Naive thymus-derived CD8-positive, alpha-beta T cell (primary cell): ENCODE measurements around the gene ADPRH. TPM values are rescaled to one million over a fixed set of nuclear protein-coding genes. Genes with fewer than 3 reads are reported as not detected.
"Not testable (repeated sequence)": the region's sequence is repeated elsewhere in the genome, so short reads cannot be mapped to it uniquely, and the experiment has no call there.

Source experiments
- ATAC-seq, 2 donors: fragments of 150-1000 bp; cut with Tn5 transposase in 1 of 2; sonication (Bioruptor Pico), chemical (Tn5 transposase) in 1 of 2; 1 replicate in 1 of 2; 2 replicates in 1 of 2; pipeline ENCODE4 v1.10.0; 2021; ENCODE audit warnings: mild to moderate bottlenecking in 2 of 2, moderate library complexity in 2 of 2
- POLR2A ChIA-PET: fragments of 350-600 bp; sonication (Branson Sonifier 250); formaldehyde crosslinking; loops from one replicate; lab custom pipeline; 2021; ENCODE audit warnings: antibody characterized with exemption; lab: Charles Lee
- DNase-seq, 10 donors: peaks; one replicate each; pipeline versions ENCODE4 v3.0.0 to v3.0.0-alpha.2; 2020 to 2022
- H3K27ac Mint-ChIP-seq, 10 donors: one replicate each; pipeline ENCODE4 v1.8.0; 2020 to 2022; ENCODE audit warnings: mild to moderate bottlenecking in 10 of 10, mixed read lengths in 10 of 10, moderate library complexity in 4 of 10, inconsistent platforms in 1 of 10
- H3K27me3 Mint-ChIP-seq, 5 donors: one replicate each; pipeline ENCODE4 v1.8.0; 2021 to 2022; ENCODE audit warnings: mixed read lengths in 5 of 5
- H3K36me3 Mint-ChIP-seq, 3 donors: one replicate each; pipeline ENCODE4 v1.8.0; 2020 to 2022; ENCODE audit warnings: mixed read lengths in 3 of 3, mild to moderate bottlenecking in 2 of 3, inconsistent platforms in 1 of 3
- H3K4me1 Mint-ChIP-seq, 4 donors: one replicate each; pipeline ENCODE4 v1.8.0; 2021 to 2022; ENCODE audit warnings: mixed read lengths in 4 of 4
- H3K4me3 Mint-ChIP-seq, 10 donors: one replicate each; pipeline ENCODE4 v1.8.0; 2020 to 2022; ENCODE audit warnings: mild to moderate bottlenecking in 10 of 10, mixed read lengths in 10 of 10, moderate library complexity in 6 of 10, inconsistent platforms in 1 of 10
- H3K9me3 Mint-ChIP-seq, 9 donors: one replicate each; pipeline ENCODE4 v1.8.0; 2020 to 2022; ENCODE audit warnings: mixed read lengths in 9 of 9, mild to moderate bottlenecking in 3 of 9, inconsistent platforms in 1 of 9, moderate library complexity in 1 of 9
- polyA plus RNA-seq, 3 donors: library from polyadenylated mRNA; unstranded; fragments of 300-500 nt; fragmentation: Illumina TruSeq; gene quantifications; one replicate each; pipeline ENCODE4 v1.2.3, GENCODE V29; 2021
- total RNA-seq, 8 experiments: library from RNA in 2 of 8; stranded (reverse) in 2 of 8; gene quantifications; one replicate each; pipeline ENCODE4 v1.2.3 and lab custom pipeline; 2021 to 2026

The ADPRH gene
- total and polyA plus RNA-seq, 5 experiments from 2014 or later: 0.15 to 2.6 (median 0.57) TPM

DNA sequence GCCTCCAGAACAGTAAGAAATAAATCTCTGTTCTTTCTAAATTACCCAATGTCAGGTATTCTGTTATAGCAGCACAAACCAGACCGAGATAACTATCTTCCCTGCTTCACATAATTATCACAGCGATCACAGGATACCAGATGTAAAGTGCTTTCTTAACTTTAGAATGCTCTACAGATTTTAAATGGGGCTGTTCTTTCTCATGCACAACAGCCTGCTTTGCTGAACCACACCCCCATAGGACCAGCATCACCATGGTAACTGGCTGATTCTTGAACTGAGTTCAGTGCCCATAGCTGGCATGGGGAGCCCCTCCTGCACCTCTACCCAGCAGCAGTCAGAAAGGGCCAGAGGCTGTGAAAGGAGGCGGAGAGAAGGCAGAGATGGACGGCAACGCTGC is 27.7 kb upstream of the ADPRH start:
- H3K9me3 Mint-ChIP-seq: no peaks in the 10 kb centered on the region
- no peak overlapping the region for H3K27ac Mint-ChIP-seq
- no peak for DNase-seq
- H3K27me3 Mint-ChIP-seq: no peaks in the 10 kb centered on the region
- POLR2A ChIA-PET: interaction anchor here (0.6 kb wide), 1 partner anchor 92 kb away, joined by 5 read pairs; no protein-coding TSS in a partner anchor
- no peak for ATAC-seq
- peaks cover 0 to 10% (median 0%) of the 10 kb centered on the region in 4 donors for H3K4me1 Mint-ChIP-seq
- no peaks in the 10 kb centered on the region for H3K36me3 Mint-ChIP-seq
- H3K4me3 Mint-ChIP-seq: no peak overlapping the region

DNA sequence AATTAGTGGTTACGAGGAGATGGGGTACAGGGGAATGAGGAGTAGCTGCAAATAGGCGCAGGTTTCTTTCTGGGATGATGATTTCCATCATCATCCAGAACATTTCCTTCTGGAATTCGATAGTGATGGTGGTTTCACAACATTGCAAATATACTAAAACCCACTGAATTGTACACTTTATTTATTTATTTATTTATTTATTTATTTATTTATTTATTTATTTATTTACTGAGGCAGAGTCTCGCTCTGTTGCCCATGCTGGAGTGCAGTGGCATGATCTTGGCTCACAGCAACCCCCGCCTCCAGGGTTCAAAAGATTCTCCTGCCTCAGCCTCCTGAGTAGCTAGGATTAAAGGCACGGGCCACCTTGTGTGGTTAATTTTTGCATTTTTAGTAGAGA is 26.4 kb upstream of the ADPRH start:
- peaks cover 0 to 10% (median 0%) of the 10 kb centered on the region in 4 donors for H3K4me1 Mint-ChIP-seq
- DNase-seq, POLR2A ChIA-PET, H3K4me3 Mint-ChIP-seq, H3K9me3 Mint-ChIP-seq, H3K27me3 Mint-ChIP-seq, H3K36me3 Mint-ChIP-seq, H3K27ac Mint-ChIP-seq, ATAC-seq: not testable (repeated sequence)

DNA sequence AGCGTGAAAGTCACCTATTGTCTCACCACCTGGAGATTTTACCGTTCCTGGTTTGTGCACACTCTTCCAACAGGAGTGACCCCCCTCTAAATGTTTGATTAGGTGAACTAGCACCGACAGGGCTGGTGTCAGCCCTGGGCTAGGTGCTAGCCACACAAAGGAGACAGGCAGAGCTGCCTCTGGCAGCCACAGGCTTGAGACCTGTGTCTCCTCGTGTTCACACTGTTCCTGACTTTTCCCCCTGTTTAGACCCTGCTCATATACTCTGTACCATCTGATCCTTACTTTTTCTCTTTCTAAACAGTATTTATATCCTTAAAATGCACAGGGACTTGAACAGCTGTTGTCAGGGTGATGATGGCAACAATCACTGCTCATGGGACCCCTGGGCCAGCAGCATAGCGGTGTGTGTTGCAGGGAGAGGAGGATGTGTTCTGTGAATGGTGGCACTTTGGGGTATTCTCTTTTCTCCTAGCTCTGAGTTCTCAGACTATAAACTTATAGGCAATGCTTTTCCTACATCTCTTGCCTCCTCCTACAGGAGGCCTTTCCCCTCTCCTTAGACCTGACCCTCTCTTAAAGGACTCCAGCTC is 25.4 kb upstream of the ADPRH start:
- no peaks in the 10 kb centered on the region for H3K9me3 Mint-ChIP-seq
- peak overlapping the region in 2 of 10 donors; percentile 5 to 69 for H3K27ac Mint-ChIP-seq
- H3K27me3 Mint-ChIP-seq: peaks cover 0 to 7% (median 0%) of the 10 kb centered on the region in 5 donors
- no peak overlapping the region for H3K4me3 Mint-ChIP-seq
- no peak for ATAC-seq
- H3K4me1 Mint-ChIP-seq: peaks cover 0 to 14% (median 0%) of the 10 kb centered on the region in 4 donors
- POLR2A ChIA-PET: no interaction called here
- no peak for DNase-seq
- no peaks in the 10 kb centered on the region for H3K36me3 Mint-ChIP-seq

DNA sequence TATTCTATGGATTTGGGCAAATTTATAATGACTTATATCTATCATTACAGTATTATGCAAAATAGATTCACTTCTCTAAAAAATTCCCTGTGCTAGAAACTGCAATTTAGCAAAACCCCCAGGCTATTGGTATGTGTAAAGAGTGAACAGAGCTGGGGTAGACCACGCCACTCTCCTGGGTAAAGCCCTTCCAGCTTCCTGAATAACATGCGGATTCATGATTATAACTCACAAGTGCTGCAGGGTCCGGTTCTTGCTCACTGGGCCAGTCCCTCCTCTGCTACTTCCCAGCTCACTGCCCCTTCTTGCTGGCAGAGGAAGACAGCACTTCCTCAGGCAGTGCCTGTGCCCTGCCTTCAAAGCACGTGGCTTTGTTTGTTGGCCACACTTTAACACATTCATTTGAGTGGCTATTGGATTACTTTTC is 24.0 kb upstream of the ADPRH start:
- H3K4me1 Mint-ChIP-seq: peaks cover 2 to 18% (median 4%) of the 10 kb centered on the region in 4 donors
- peak in 1 of 10 donors; percentile 3 for DNase-seq

DNA sequence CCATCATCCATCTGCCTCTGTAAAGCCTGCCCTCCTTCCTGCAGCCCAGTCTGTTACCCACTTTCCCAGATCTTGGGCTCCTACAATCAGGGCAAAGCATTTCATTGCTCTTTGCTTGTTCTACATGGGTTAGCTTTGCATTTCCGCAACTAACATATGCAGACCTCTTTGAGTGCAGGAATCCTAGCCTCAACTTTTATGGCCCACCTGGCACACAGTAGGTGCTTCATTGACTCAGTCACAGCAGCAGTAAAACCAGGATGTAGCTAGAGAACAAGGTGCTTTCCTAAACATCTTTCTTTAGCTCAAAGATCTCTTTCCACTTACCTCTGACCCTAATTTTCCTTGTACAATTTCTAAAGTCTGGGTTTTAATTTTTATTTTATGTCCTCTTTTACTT is 23.4 kb upstream of the ADPRH start:
- H3K9me3 Mint-ChIP-seq: no peaks in the 10 kb centered on the region
- H3K4me1 Mint-ChIP-seq: peaks cover 2 to 18% (median 4%) of the 10 kb centered on the region in 4 donors
- no peak overlapping the region for H3K4me3 Mint-ChIP-seq
- DNase-seq (no peak), ATAC-seq (no peak)
- no peak overlapping the region for H3K27ac Mint-ChIP-seq
- H3K36me3 Mint-ChIP-seq: no peaks in the 10 kb centered on the region
- POLR2A ChIA-PET: no interaction called here
- peaks cover 0 to 11% (median 0%) of the 10 kb centered on the region in 5 donors for H3K27me3 Mint-ChIP-seq

More for the DNA sequence above, 24.0 kb upstream of the ADPRH start:
- no peak overlapping the region for H3K27ac Mint-ChIP-seq
- no peak overlapping the region for H3K4me3 Mint-ChIP-seq
- H3K27me3 Mint-ChIP-seq: peaks cover 0 to 11% (median 0%) of the 10 kb centered on the region in 5 donors
- POLR2A ChIA-PET: no interaction called here
- ATAC-seq: no peak
- H3K36me3 Mint-ChIP-seq: no peaks in the 10 kb centered on the region
- no peaks in the 10 kb centered on the region for H3K9me3 Mint-ChIP-seq

DNA sequence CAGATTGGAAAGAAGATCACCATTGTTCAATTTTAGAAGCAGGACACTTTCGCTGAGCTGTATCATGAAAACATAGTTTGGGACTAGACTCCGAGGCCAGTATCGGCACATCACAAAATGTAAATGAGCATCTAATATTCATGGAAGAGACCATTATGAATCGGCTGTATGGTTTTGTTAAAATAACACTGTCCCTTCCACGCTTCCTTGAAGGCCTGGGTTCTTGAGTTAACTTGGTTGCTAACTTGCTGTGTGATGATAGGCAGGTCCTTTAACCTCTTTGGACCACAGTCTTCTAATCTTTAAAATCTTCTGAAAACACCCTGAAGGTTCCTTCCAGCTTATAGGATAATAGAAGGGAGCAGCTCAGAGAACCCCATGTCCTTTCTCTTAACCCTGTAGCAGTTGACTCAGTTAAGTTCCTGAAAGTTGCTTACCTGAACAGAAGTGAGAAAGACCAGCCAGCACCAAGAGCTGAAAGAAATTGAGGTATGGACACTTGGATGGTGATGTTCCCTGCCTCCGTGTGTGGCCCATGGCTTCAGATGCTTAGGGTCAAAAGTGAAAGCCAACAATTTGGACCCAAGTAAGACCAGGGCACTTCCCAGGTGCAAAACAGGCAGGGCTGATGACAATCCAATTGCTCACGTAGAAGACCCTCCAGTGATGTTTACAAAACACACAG is 22.0 kb upstream of the ADPRH start:
- no peaks in the 10 kb centered on the region for H3K36me3 Mint-ChIP-seq

DNA sequence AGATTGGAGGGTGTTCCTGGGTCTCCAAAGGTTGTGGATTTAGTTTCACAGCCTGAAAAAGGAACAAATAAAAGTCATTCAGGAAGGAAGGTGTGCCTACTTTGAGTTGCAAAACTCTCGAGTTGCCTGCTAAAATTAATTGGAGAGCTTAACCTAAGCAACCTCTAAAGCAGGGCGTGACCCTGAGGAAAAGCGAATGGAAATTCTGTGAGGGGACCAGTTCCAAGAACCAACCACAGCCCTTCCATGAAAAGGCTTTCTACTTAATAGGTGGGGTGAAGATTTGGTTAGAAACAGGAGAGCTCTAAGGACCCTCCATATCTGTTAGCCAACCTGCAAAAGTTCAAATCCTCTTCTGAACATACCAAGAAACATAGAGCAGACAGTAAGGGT is 21.4 kb upstream of the ADPRH start:
- Mint-ChIP-seq H3K27me3 (peaks cover 0 to 11% (median 0%) of the 10 kb centered on the region in 5 donors), H3K4me3 (no peak overlapping the region), H3K36me3 (no peaks in the 10 kb centered on the region), H3K4me1 (peaks cover 2 to 28% (median 4%) of the 10 kb centered on the region in 4 donors), H3K9me3 (no peaks in the 10 kb centered on the region), H3K27ac (no peak overlapping the region)
- POLR2A ChIA-PET: no interaction called here
- ATAC-seq (no peak), DNase-seq (no peak)

More for the DNA sequence above, 22.0 kb upstream of the ADPRH start:
- Mint-ChIP-seq H3K27ac (no peak overlapping the region), H3K4me3 (no peak overlapping the region), H3K4me1 (peaks cover 2 to 23% (median 4%) of the 10 kb centered on the region in 4 donors), H3K27me3 (peaks cover 0 to 11% (median 0%) of the 10 kb centered on the region in 5 donors), H3K9me3 (no peaks in the 10 kb centered on the region)
- ATAC-seq: no peak
- DNase-seq: no peak
- POLR2A ChIA-PET: no interaction called here

DNA sequence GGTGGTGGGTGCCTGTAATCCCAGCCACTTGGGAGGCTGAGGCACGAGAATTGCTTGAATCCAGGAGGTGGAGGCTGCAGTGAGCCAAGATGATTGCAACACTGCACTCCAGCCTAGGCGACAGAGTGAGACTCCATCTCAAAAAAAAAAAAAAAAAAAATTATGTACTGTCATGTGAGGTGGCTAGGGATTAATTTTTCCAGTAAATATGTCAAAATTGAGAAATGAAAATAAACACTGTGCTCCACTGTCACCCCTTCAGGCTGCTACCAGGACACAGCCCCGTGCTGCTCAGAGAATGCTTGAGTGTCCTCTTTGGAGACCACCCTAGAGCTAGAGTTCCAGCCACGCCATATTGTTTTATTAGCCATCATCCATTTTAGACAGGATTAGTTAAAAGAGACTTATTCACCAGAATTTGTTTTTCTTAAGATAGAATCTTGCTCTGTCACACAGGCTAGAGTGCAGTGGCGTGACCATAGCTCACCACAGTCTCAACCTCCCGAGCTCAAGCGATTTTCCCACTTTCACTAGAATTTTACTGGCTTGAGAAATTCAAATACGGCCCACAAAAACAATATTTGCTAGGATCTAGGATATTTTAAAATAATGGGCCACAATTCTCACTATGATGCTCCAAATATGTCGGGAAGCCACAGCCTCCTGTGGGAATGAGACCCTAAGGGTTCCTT is 20.5 kb upstream of the ADPRH start:
- no peak overlapping the region for H3K4me3 Mint-ChIP-seq
- H3K27me3 Mint-ChIP-seq: peaks cover 0 to 11% (median 0%) of the 10 kb centered on the region in 5 donors
- DNase-seq (no peak), ATAC-seq (no peak)
- H3K36me3 Mint-ChIP-seq: no peaks in the 10 kb centered on the region
- POLR2A ChIA-PET: no interaction called here
- H3K4me1 Mint-ChIP-seq: peaks cover 2 to 28% (median 4%) of the 10 kb centered on the region in 4 donors
- no peak overlapping the region for H3K27ac Mint-ChIP-seq
- H3K9me3 Mint-ChIP-seq: peaks cover 0 to 2% (median 0%) of the 10 kb centered on the region in 9 donors

DNA sequence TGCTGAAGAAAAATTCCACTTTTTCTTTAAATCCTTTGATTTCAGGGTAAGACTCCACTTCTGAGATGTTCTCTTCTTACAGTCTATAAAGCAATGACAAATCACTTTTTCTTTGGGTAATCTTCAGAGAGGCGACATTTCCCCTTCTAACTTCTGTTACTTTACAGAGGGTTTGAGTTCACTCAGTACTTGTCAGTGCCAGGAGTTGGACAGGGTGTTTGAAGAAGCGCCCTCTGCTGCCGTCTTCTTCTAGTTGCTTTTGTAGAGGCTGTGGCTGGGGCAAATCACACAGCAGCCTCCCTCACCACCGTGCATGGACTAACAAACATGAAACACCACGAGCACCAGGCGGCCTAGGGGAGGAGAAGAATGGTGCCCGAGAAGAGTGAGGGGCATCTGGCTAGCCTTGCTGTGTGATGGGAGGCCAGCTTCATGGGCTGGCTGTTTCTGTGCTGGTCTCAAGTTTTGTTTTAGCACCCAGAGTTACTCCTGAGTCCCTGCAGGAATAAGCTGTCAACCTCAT is 19.8 kb upstream of the ADPRH start, which contains the start of gene CD80:
Gene CD80, minus strand, starts transcription at position 174 of the 523 bp plus-strand sequence. CDS start 1,886 bp downstream, outside the sequence.
- H3K9me3 Mint-ChIP-seq: peaks cover 0 to 4% (median 0%) of the 10 kb centered on the region in 9 donors
- DNase-seq: peak in 7 of 10 donors; percentile 12 to 41 (median 23)
- peak within 1 kb of the TSS in 3 of 10 donors; percentile 35 to 89 (median 50) for H3K27ac Mint-ChIP-seq
- ATAC-seq: peak; percentile 77 to 80
- peaks cover 0 to 11% (median 0%) of the 10 kb centered on the region in 5 donors for H3K27me3 Mint-ChIP-seq
- H3K4me3 Mint-ChIP-seq: peak within 1 kb of the TSS in 1 of 10 donors; percentile 19
- peaks cover 2 to 28% (median 4%) of the 10 kb centered on the region in 4 donors for H3K4me1 Mint-ChIP-seq
- no peaks in the 10 kb centered on the region for H3K36me3 Mint-ChIP-seq
- POLR2A ChIA-PET: no interaction called here

DNA sequence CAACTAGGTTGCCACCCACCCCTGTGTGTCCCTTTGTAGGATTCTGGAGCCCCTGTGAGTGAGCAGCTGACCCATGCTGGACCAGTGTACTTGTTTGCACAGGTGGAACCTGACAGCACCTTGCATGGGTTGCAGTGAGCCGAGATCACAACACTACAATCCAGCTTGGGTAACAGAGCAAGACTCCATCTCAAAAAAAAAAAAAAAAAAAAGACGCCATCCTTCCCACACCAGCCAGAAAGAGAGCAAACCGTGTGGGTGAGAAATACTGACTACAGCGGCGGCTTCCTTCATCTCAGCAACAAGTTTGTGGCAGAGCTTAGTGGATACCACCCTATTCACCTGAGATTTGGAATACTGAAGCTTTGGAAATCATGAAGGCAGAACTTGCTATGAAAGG is 19.1 kb upstream of the ADPRH start:
- no peaks in the 10 kb centered on the region for H3K36me3 Mint-ChIP-seq
- H3K4me3 Mint-ChIP-seq: no peak overlapping the region
- ATAC-seq (no peak), DNase-seq (no peak)
- no peak overlapping the region for H3K27ac Mint-ChIP-seq
- POLR2A ChIA-PET: no interaction called here
- H3K4me1 Mint-ChIP-seq: peaks cover 2 to 27% (median 4%) of the 10 kb centered on the region in 4 donors
- peaks cover 0 to 11% (median 0%) of the 10 kb centered on the region in 5 donors for H3K27me3 Mint-ChIP-seq
- H3K9me3 Mint-ChIP-seq: peaks cover 0 to 4% (median 0%) of the 10 kb centered on the region in 9 donors

DNA sequence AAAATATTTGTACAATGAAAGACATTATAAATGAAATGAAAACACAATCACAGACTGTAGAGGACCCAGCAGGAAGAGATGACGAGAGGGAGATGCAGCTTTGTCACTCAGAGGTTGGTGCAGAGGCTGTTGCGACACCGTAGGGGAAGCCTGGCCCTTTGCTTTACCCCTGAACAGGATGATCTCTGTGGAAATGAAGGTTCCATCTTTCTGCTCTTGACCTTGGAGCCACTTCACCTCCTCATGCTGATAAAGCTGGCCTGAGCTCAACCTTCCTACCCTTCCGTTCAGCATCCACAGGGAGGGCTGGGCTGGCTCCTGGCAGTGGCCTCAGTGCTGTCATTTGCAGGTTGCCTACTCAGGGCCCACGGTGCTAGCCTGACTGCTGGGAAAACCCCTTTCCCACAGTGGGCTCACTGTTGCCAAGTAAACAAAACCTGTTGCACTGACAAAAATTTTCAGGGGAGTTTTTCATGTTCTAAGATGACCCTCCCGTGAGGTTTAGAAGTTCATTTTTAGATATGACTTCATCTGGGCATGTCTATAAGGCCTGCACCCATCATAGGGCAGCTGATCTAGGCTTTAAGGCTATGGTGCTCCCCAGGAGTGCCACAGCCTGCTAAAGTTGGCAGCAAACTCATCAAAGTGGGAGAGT is 16.9 kb upstream of the ADPRH start:
- no peak overlapping the region for H3K4me3 Mint-ChIP-seq
- H3K27me3 Mint-ChIP-seq: peaks cover 0 to 10% (median 0%) of the 10 kb centered on the region in 5 donors
- H3K4me1 Mint-ChIP-seq: peaks cover 2 to 18% (median 4%) of the 10 kb centered on the region in 4 donors
- peak; percentile 65 to 66 for ATAC-seq
- no peaks in the 10 kb centered on the region for H3K36me3 Mint-ChIP-seq
- DNase-seq: no peak
- H3K27ac Mint-ChIP-seq: peak overlapping the region in 3 of 10 donors; percentile 22 to 68 (median 61)
- POLR2A ChIA-PET: no interaction called here
- H3K9me3 Mint-ChIP-seq: peaks cover 0 to 4% (median 0%) of the 10 kb centered on the region in 9 donors

DNA sequence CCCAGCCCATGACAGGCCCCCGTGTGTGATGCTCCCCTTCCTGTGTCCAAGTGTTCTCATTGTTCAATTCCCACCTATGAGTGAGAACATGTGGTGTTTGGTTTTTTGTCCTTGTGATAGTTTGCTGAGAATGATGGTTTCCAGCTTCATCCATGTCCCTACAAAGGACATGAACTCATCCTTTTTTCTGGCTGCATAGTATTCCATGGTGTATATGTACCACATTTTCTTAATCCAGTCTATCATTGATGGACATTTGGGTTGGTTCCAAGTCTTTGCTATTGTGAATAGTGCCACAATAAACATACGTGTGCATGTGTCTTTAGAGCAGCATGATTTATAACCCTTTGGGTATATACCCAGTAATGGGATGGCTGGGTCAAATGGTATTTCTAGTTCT is 16.0 kb upstream of the ADPRH start:
- H3K4me3 Mint-ChIP-seq, DNase-seq, POLR2A ChIA-PET, H3K27ac Mint-ChIP-seq, ATAC-seq, H3K36me3 Mint-ChIP-seq, H3K9me3 Mint-ChIP-seq, H3K27me3 Mint-ChIP-seq: not testable (repeated sequence)
- H3K4me1 Mint-ChIP-seq: peaks cover 2 to 15% (median 4%) of the 10 kb centered on the region in 4 donors
